Osteocyte (in vitro differentiated cells): ENCODE results near the gene EFNA5. TPM values are rescaled to one million over a fixed set of nuclear protein-coding genes. Genes with fewer than 3 reads are reported as not detected.

Source experiments
- DNase-seq: peaks from one replicate; pipeline ENCODE4 v3.0.0; 2021; ENCODE audit warnings: mixed read lengths; ENCODE audit not compliant: unreplicated experiment; ENCODE audit errors: extremely low spot score
- H3K27ac Mint-ChIP-seq: one replicate; pipeline ENCODE4 v1.8.0; 2021; ENCODE audit warnings: mild to moderate bottlenecking, mixed read lengths; ENCODE audit not compliant: unreplicated experiment
- H3K27me3 Mint-ChIP-seq: one replicate; pipeline ENCODE4 v1.8.0; 2021; ENCODE audit warnings: mixed read lengths; ENCODE audit not compliant: unreplicated experiment
- H3K36me3 Mint-ChIP-seq: one replicate; pipeline ENCODE4 v1.8.0; 2021; ENCODE audit warnings: mixed read lengths; ENCODE audit not compliant: unreplicated experiment
- H3K4me1 Mint-ChIP-seq: one replicate; pipeline ENCODE4 v1.8.0; 2021; ENCODE audit warnings: mixed read lengths; ENCODE audit not compliant: unreplicated experiment
- H3K4me3 Mint-ChIP-seq: one replicate; pipeline ENCODE4 v1.8.0; 2021; ENCODE audit warnings: mild to moderate bottlenecking, moderate library complexity, mixed read lengths; ENCODE audit not compliant: unreplicated experiment
- H3K9me3 Mint-ChIP-seq: one replicate; pipeline ENCODE4 v1.8.0; 2021; ENCODE audit warnings: mixed read lengths; ENCODE audit not compliant: unreplicated experiment
- total RNA-seq: library from RNA; stranded (reverse); gene quantifications from 2 replicates; pipeline ENCODE4 v1.2.1, GENCODE V29; 2021
- TF ChIP-seq, protein P1 (sequence below): fragments of 200-600 bp; sonication (generic); IDR thresholded peaks from 2 replicates; pipeline ENCODE4 v1.5.0; 2021; ENCODE audit warnings: antibody characterized with exemption, mild to moderate bottlenecking, moderate library complexity

Gene EFNA5
- total RNA-seq, 1 donor from 2014 or later, result 34.2 TPM

DNA sequence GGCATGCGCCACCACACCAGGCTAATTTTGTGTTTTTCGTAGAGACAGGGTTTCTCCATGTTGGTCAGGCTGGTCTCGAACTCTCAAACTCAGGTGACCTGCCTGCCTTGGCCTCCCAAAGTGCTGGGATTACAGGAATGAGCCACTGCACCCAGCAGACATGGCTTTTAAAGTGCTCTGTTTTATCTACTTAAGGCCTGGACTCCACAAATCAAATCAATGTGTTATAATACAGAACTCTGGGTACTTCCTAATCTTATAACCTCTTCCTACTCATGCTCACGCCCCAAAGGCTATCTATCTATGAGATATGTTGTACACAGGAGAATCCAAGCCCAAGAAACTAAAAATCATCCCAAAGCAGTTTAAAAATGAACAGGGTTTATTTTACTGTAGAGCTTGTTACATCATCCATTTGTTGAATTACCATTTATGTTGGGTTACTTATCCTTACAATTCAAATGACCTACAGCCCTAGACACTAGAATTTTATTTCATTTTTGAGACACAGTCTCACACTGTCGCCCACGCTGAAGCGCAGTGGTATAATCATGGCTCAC, 155.1 kb downstream of the EFNA5 start:
- no peak for DNase-seq
- no peaks in the 10 kb centered on the region for H3K27me3 Mint-ChIP-seq
- H3K4me3 Mint-ChIP-seq, result no peak overlapping the region
- H3K9me3 Mint-ChIP-seq, result peaks cover 4% of the 10 kb centered on the region
- H3K27ac Mint-ChIP-seq, result no peak overlapping the region
- peaks cover 29% of the 10 kb centered on the region for H3K4me1 Mint-ChIP-seq
- TF ChIP-seq, protein P1, sequence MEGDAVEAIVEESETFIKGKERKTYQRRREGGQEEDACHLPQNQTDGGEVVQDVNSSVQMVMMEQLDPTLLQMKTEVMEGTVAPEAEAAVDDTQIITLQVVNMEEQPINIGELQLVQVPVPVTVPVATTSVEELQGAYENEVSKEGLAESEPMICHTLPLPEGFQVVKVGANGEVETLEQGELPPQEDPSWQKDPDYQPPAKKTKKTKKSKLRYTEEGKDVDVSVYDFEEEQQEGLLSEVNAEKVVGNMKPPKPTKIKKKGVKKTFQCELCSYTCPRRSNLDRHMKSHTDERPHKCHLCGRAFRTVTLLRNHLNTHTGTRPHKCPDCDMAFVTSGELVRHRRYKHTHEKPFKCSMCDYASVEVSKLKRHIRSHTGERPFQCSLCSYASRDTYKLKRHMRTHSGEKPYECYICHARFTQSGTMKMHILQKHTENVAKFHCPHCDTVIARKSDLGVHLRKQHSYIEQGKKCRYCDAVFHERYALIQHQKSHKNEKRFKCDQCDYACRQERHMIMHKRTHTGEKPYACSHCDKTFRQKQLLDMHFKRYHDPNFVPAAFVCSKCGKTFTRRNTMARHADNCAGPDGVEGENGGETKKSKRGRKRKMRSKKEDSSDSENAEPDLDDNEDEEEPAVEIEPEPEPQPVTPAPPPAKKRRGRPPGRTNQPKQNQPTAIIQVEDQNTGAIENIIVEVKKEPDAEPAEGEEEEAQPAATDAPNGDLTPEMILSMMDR, result no peak
- H3K36me3 Mint-ChIP-seq, result peaks cover 2% of the 10 kb centered on the region

DNA sequence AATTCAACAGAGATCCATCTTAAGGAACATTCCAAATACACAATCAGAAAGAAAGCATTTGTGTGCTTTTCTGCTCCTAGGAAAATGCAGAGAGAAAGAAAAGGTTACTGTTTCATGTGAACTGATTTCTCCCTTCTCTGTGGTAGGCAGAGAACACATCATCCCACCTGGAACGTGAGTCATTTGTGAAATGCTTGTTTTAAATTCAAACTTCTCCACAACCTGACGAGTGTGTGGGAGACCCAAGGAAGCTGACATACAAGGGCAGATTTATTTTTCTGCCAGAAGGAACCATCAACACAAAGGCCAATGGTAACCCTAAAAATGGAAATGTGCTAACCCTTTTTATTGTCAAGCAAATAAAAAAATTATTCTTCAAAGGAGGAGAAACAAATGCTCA, 156.4 kb downstream of the EFNA5 start:
- Mint-ChIP-seq H3K4me1 (peaks cover 24% of the 10 kb centered on the region), H3K4me3 (no peak overlapping the region), H3K27ac (no peak overlapping the region), H3K36me3 (peaks cover 2% of the 10 kb centered on the region), H3K9me3 (peaks cover 4% of the 10 kb centered on the region), H3K27me3 (no peaks in the 10 kb centered on the region)
- TF ChIP-seq, protein P1, result no peak
- no peak for DNase-seq

DNA sequence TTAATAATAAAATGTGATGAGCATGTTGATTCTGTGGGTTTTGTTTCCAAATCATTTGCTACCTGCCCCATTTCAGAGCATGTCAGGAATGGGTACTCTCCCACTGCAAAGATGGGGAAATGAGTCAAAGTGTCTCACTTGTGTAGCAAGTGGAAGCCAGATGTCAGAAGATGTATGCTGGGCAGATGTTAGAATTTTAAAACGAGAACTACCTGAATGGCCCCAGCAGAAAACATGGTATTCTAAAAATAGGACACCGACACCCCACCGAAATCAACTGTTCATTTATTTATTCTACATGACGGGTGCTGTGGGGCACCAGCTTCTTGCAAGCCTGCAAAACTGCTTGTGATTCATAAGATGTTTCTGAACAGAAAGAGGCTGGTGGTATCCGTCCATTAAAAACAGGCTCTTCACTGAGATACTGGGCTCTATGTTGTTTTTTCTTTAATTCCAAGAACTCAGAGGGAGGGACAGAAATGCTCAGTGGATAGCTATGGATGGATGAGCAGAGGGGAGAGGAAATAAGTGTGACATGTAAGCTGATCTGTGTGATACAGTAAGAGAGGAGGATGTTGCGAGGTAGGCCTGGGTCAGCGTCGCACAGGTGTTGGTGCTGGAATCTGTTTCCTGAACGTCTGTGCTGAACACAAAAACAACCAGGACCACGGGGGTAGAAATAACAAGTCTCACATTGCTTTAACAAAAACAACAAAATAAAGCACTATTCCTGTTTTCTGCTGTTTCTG, 157.2 kb downstream of the EFNA5 start:
- Mint-ChIP-seq H3K4me3 (no peak overlapping the region), H3K9me3 (peaks cover 4% of the 10 kb centered on the region), H3K4me1 (peaks cover 24% of the 10 kb centered on the region), H3K27me3 (no peaks in the 10 kb centered on the region), H3K36me3 (peaks cover 2% of the 10 kb centered on the region), H3K27ac (no peak overlapping the region)
- TF ChIP-seq, protein P1, result no peak
- no peak for DNase-seq

DNA sequence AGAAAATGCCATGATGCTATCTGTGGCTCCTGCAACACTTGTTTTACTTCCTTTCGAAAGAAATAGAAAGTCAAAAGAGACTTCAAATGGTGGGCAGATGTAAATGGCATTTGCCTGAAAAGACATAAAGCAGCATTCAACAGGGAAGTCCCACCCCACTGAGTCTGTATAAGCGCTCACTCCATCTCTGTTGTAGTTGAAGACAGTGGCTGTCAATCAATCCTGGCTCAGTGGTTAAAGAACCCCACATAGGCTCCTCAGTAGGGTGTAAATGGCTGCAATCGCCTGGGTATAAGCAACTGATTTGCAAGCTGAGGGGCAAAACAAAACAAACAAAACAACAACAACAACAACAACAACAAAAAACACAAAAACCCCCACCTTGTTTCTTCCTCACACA, 158.7 kb downstream of the EFNA5 start:
- no peak overlapping the region for H3K27ac Mint-ChIP-seq
- H3K9me3 Mint-ChIP-seq, result peaks cover 4% of the 10 kb centered on the region
- peaks cover 24% of the 10 kb centered on the region for H3K4me1 Mint-ChIP-seq
- no peak overlapping the region for H3K4me3 Mint-ChIP-seq
- DNase-seq, result no peak
- peaks cover 2% of the 10 kb centered on the region for H3K36me3 Mint-ChIP-seq
- no peaks in the 10 kb centered on the region for H3K27me3 Mint-ChIP-seq
- TF ChIP-seq, protein P1, result no peak

DNA sequence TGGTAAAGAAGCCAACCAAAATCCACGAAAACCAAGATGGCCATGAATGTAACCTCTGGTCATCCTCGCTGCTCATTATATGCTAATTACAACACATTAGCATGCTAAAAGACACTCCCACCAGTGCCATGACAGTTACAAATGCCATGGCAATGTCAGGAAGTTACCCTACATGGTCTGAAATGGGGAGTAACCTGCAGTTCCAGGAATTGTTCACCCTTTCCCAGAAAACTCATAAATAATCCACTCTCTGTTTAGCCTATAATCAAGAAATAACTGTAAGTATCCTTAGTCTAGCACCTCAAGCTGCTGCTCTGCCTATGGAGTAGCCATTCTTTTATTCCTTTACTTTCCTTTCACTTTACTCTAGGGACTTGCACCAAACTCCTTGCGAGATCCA, 160.6 kb downstream of the EFNA5 start:
- no peak for DNase-seq
- Mint-ChIP-seq H3K27ac (no peak overlapping the region), H3K36me3 (no peaks in the 10 kb centered on the region), H3K4me1 (peaks cover 17% of the 10 kb centered on the region), H3K27me3 (no peaks in the 10 kb centered on the region), H3K4me3 (no peak overlapping the region), H3K9me3 (no peaks in the 10 kb centered on the region)
- TF ChIP-seq, protein P1, result no peak
